ENCODE results near the gene HSDL2. TPM values are rescaled to one million over a fixed set of nuclear protein-coding genes. Genes with fewer than 3 reads are reported as not detected.
A peak's percentile ranks its signal among the peaks of the same experiment; 100 is the strongest.

The HSDL2 gene
- polyA plus RNA-seq, 1 of the 3 experiments (the other 2 are of a cell fraction), result 14.4 TPM

DNA sequence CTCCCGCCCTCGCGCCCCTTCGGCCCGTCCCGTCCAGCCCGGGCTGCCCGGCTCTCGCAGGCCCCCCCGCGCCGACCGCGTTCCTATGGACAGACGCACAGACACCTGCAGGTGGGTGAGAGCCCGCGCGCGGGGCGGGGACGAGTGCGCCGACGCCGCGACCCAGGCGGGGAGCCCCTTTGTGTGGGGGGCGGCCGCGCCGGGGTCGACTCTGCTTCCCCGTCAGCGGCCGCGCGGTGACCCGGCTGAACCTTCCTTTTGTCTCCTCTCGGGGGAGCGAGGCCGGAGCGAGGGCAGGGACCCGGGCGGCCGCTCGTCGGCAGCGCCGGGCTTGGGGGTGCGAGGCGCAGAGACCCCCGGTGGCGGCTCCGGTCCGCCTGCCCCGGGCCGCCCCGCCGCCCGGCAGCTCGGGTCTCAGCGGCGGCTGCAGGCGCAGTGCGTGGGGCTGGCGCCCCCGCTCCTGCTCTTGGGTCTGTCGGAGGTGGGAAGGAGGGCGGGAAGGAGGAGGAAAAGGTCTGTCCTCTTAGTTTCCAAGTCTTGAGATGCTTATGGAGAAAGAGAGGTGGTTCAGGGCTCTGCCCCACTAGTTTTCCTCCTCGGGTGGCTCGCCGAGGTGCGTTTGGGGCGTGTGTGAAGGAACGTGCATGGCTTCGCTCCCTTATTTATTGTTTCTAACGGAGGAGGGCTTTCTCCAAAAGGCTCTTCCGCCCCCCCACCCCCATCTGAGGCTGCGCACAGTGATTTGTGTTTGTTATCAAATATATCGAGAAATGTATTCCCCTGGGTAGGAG lies 107.3 kb downstream of the HSDL2 start:
- peaks cover 47% of the 10 kb centered on the region for H3K79me2 ChIP-seq (ENCODE audit: insufficient read depth)
- H3K9ac ChIP-seq, result peak overlapping the region; percentile 73
- ChIA-PET CTCF (interaction anchor here (0.7 to 2.3 kb wide), 8 partner anchors 8 to 333 kb away, joined by 3 to 6 read pairs (median 3); partner anchors contain the start of gene INIP), POLR2A (interaction anchor here (0.7 to 1.3 kb wide), 2 partner anchors 108 to 232 kb away, joined by 3 to 7 read pairs; partner anchors contain the start of gene HSDL2)
- H4K20me1 ChIP-seq (ENCODE audit: insufficient read depth), result no peaks in the 10 kb centered on the region
- no peaks in the 10 kb centered on the region for H3K36me3 ChIP-seq (replicated peaks in 1 of 2; ENCODE audit: control insufficient read depth in 1 of 2, insufficient read depth in 2 of 2, low read length in 1 of 2)
- peak; percentile 82 for DNase-seq
- 0% methylated on average over 13 of the region's 80 CpGs for WGBS (ENCODE audit: low lambda C conversion rate)
- H3K4me2 ChIP-seq, result peak overlapping the region; percentile 81
- H3K27me3 ChIP-seq (ENCODE audit: insufficient read depth), result no peaks in the 10 kb centered on the region
- H3K4me3 ChIP-seq (ENCODE audit: low read depth in 2 of 2, low read length in 1 of 2), result peak overlapping the region; percentile 80 to 81
- H3K9me3 ChIP-seq, result no peaks in the 10 kb centered on the region
- TF ChIP-seq, protein P1, sequence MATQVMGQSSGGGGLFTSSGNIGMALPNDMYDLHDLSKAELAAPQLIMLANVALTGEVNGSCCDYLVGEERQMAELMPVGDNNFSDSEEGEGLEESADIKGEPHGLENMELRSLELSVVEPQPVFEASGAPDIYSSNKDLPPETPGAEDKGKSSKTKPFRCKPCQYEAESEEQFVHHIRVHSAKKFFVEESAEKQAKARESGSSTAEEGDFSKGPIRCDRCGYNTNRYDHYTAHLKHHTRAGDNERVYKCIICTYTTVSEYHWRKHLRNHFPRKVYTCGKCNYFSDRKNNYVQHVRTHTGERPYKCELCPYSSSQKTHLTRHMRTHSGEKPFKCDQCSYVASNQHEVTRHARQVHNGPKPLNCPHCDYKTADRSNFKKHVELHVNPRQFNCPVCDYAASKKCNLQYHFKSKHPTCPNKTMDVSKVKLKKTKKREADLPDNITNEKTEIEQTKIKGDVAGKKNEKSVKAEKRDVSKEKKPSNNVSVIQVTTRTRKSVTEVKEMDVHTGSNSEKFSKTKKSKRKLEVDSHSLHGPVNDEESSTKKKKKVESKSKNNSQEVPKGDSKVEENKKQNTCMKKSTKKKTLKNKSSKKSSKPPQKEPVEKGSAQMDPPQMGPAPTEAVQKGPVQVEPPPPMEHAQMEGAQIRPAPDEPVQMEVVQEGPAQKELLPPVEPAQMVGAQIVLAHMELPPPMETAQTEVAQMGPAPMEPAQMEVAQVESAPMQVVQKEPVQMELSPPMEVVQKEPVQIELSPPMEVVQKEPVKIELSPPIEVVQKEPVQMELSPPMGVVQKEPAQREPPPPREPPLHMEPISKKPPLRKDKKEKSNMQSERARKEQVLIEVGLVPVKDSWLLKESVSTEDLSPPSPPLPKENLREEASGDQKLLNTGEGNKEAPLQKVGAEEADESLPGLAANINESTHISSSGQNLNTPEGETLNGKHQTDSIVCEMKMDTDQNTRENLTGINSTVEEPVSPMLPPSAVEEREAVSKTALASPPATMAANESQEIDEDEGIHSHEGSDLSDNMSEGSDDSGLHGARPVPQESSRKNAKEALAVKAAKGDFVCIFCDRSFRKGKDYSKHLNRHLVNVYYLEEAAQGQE (IDR thresholded peaks at IDR 0.05; ENCODE audit: low read depth, low read length), result no peak
- TF ChIP-seq EZH2phosphoT487 (IDR thresholded peaks at IDR 0.05; ENCODE audit: borderline replicate concordance, low read depth), result no peak
- TF ChIP-seq NRF1 (IDR thresholded peaks at IDR 0.05; ENCODE audit: low read depth, low read length), result peak; percentile 49; the same call in 1 of the 2 replicates
- TF ChIP-seq MXI1 (IDR thresholded peaks at IDR 0.05; ENCODE audit: low read depth, low read length), result peak; percentile 57; the same call in 1 of the 2 replicates
- TF ChIP-seq MEF2A (IDR thresholded peaks at IDR 0.05; ENCODE audit: borderline replicate concordance, low read depth), result no peak
- TF ChIP-seq FOXJ3 (CRISPR knock-in tag; IDR thresholded peaks at IDR 0.05), result no peak
- TF ChIP-seq, protein P2, sequence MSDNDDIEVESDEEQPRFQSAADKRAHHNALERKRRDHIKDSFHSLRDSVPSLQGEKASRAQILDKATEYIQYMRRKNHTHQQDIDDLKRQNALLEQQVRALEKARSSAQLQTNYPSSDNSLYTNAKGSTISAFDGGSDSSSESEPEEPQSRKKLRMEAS (IDR thresholded peaks at IDR 0.05; ENCODE audit: low read depth), result 0 out of 2 replicates have a peak, but pooled peaks have one; percentile 45
- TF ChIP-seq, protein P3, sequence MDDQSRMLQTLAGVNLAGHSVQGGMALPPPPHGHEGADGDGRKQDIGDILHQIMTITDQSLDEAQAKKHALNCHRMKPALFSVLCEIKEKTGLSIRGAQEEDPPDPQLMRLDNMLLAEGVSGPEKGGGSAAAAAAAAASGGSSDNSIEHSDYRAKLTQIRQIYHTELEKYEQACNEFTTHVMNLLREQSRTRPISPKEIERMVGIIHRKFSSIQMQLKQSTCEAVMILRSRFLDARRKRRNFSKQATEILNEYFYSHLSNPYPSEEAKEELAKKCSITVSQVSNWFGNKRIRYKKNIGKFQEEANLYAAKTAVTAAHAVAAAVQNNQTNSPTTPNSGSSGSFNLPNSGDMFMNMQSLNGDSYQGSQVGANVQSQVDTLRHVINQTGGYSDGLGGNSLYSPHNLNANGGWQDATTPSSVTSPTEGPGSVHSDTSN (IDR thresholded peaks at IDR 0.05), result no peak
- peak overlapping the region; percentile 78 for H2AFZ ChIP-seq (ENCODE audit: low read depth)
- H3F3A ChIP-seq (replicated peaks; ENCODE audit: insufficient read depth), result peaks cover 6% of the 10 kb centered on the region
- H3K9me2 ChIP-seq, result no peaks in the 10 kb centered on the region
- peaks cover 14 to 27% of the 10 kb centered on the region in 2 experiments; a peak in 3 of 4 replicates for H3K4me1 ChIP-seq (ENCODE audit: control insufficient read depth in 1 of 2, insufficient read depth in 2 of 2, low read depth in 1 of 2, low read length in 1 of 2)
- H3K27ac ChIP-seq (ENCODE audit: low read depth in 2 of 2, low read length in 1 of 2), result peak overlapping the region; percentile 51 to 68; a peak in 3 of 4 replicates
